Skeletal muscle tissue (tissue), 4 donors: ENCODE data around the gene DIS3L. TPM values are rescaled to one million over a fixed set of nuclear protein-coding genes. Genes with fewer than 3 reads are reported as not detected.
"Not testable (repeated sequence)": the region's sequence is repeated elsewhere in the genome, so short reads cannot be mapped to it uniquely, and the experiment has no call there.

Experiments
- H3K27ac ChIP-seq: one replicate; pipeline ENCODE4 v1.7.0; 2013; ENCODE audit warnings: mild to moderate bottlenecking, low read depth, low read length, inconsistent platforms
- H3K27me3 ChIP-seq, 3 donors: one replicate each; pipeline ENCODE4 v1.7.0; 2013; ENCODE audit warnings: low read length in 3 of 3; ENCODE audit not compliant: control insufficient read depth in 3 of 3, insufficient read depth in 3 of 3
- H3K36me3 ChIP-seq, 3 donors: one replicate each; pipeline ENCODE4 v1.7.0; 2013; ENCODE audit warnings: low read length in 3 of 3; ENCODE audit not compliant: control insufficient read depth in 3 of 3, insufficient read depth in 3 of 3
- H3K4me1 ChIP-seq, 3 donors: one replicate each; pipeline ENCODE4 v1.7.0; 2013; ENCODE audit warnings: low read length in 3 of 3, mild to moderate bottlenecking in 3 of 3; ENCODE audit not compliant: control insufficient read depth in 3 of 3, insufficient read depth in 3 of 3
- H3K4me3 ChIP-seq, 3 donors: one replicate each; pipeline ENCODE4 v1.7.0; 2013; ENCODE audit warnings: low read length in 3 of 3
- H3K9ac ChIP-seq, 3 donors: one replicate each; pipeline ENCODE4 v1.7.0; 2013; ENCODE audit warnings: low read length in 3 of 3, mild to moderate bottlenecking in 3 of 3, moderate library complexity in 2 of 3, low read depth in 1 of 3
- H3K9me3 ChIP-seq, 3 donors: one replicate each; pipeline ENCODE4 v1.7.0; 2013; ENCODE audit warnings: low read length in 3 of 3; ENCODE audit not compliant: control insufficient read depth in 3 of 3
- total RNA-seq: library from RNA; depleted of rRNA; stranded (reverse); fragments of >200 nt; gene quantifications from one replicate; pipeline ENCODE4 v1.2.3, GENCODE V29; 2014
- donor health status: Osteomylitis.

Gene DIS3L
- total RNA-seq, 1 donor from 2014 or later, result 28.7 TPM

- H3K27ac ChIP-seq, result peak within 1 kb of the TSS; percentile 68
- peaks cover 0 to 3% (median 0%) of the 10 kb centered on the region in 3 donors for H3K36me3 ChIP-seq
- H3K27me3 ChIP-seq, result no peaks in the 10 kb centered on the region
- H3K4me1 ChIP-seq, result peaks cover 7 to 14% (median 10%) of the 10 kb centered on the region in 3 donors
- no peaks in the 10 kb centered on the region for H3K9me3 ChIP-seq
- H3K9ac ChIP-seq, result peak within 1 kb of the TSS; percentile 76 to 85 (median 83)
- H3K4me3 ChIP-seq, result peak within 1 kb of the TSS; percentile 90 to 96 (median 92)
Measured at GRCh38 chr15:66356359-66357236, 63.2 kb downstream of the DIS3L start, which contains the start of gene TIPIN. Gene TIPIN (minus strand): TSS chr15:66356685. CDS start chr15:66352947, 3,738 bp downstream.

- H3K27me3 ChIP-seq, result no peaks in the 10 kb centered on the region
- no peak overlapping the region for H3K4me3 ChIP-seq
- no peak overlapping the region for H3K9ac ChIP-seq
- H3K9me3 ChIP-seq, result no peaks in the 10 kb centered on the region
- no peaks in the 10 kb centered on the region for H3K36me3 ChIP-seq
- H3K27ac ChIP-seq, result no peak overlapping the region
- peaks cover 7 to 14% (median 10%) of the 10 kb centered on the region in 3 donors for H3K4me1 ChIP-seq
Measured at GRCh38 chr15:66359740-66360139, 66.4 kb downstream of the DIS3L start.

GRCh38 chr15:66361745-66362460 lies 68.5 kb downstream of the DIS3L start:
- H3K27ac ChIP-seq, H3K9ac ChIP-seq, H3K27me3 ChIP-seq, H3K4me3 ChIP-seq, H3K4me1 ChIP-seq, H3K9me3 ChIP-seq, H3K36me3 ChIP-seq: not testable (repeated sequence)

GRCh38 chr15:66362776-66363175 lies 69.4 kb downstream of the DIS3L start:
- Histone ChIP-seq H3K36me3 (no peaks in the 10 kb centered on the region), H3K27me3 (no peaks in the 10 kb centered on the region), H3K4me1 (no peaks in the 10 kb centered on the region)

GRCh38 chr15:66364944-66365528 lies 71.7 kb downstream of the DIS3L start:
- H3K27ac ChIP-seq, result no peak overlapping the region
- no peaks in the 10 kb centered on the region for H3K27me3 ChIP-seq

More at GRCh38 chr15:66362776-66363175, 69.4 kb downstream of the DIS3L start:
- Histone ChIP-seq H3K9me3 (no peaks in the 10 kb centered on the region), H3K9ac (no peak overlapping the region), H3K27ac (no peak overlapping the region), H3K4me3 (no peak overlapping the region)

GRCh38 chr15:66369773-66370651 lies 76.6 kb downstream of the DIS3L start:
- peak overlapping the region; percentile 64 for H3K27ac ChIP-seq
- H3K27me3 ChIP-seq, result no peaks in the 10 kb centered on the region
- peak overlapping the region; percentile 59 to 73 (median 71) for H3K4me3 ChIP-seq
- peaks cover 0 to 6% (median 5%) of the 10 kb centered on the region in 3 donors for H3K4me1 ChIP-seq
- peak overlapping the region; percentile 25 to 67 (median 63) for H3K9ac ChIP-seq
- H3K9me3 ChIP-seq, result no peaks in the 10 kb centered on the region
- no peaks in the 10 kb centered on the region for H3K36me3 ChIP-seq

More at GRCh38 chr15:66364944-66365528, 71.7 kb downstream of the DIS3L start:
- H3K4me3 ChIP-seq, result no peak overlapping the region
- H3K36me3 ChIP-seq, result no peaks in the 10 kb centered on the region
- no peaks in the 10 kb centered on the region for H3K9me3 ChIP-seq
- H3K9ac ChIP-seq, result no peak overlapping the region
- H3K4me1 ChIP-seq, result peaks cover 0 to 4% (median 3%) of the 10 kb centered on the region in 3 donors

- no peak overlapping the region for H3K27ac ChIP-seq
- no peaks in the 10 kb centered on the region for H3K9me3 ChIP-seq
- H3K36me3 ChIP-seq, result no peaks in the 10 kb centered on the region
- no peak overlapping the region for H3K9ac ChIP-seq
- H3K27me3 ChIP-seq, result no peaks in the 10 kb centered on the region
- H3K4me1 ChIP-seq, result peaks cover 0 to 6% (median 5%) of the 10 kb centered on the region in 3 donors
- no peak overlapping the region for H3K4me3 ChIP-seq
Measured at GRCh38 chr15:66374179-66374578, 80.8 kb downstream of the DIS3L start.

GRCh38 chr15:66378814-66379430 lies 85.6 kb downstream of the DIS3L start:
- Histone ChIP-seq H3K4me1 (no peaks in the 10 kb centered on the region), H3K9me3 (no peaks in the 10 kb centered on the region), H3K27me3 (no peaks in the 10 kb centered on the region), H3K4me3 (no peak overlapping the region), H3K36me3 (no peaks in the 10 kb centered on the region), H3K27ac (no peak overlapping the region), H3K9ac (no peak overlapping the region)

GRCh38 chr15:66381376-66381775 lies 88.0 kb downstream of the DIS3L start:
- H3K36me3 ChIP-seq, H3K27ac ChIP-seq, H3K4me1 ChIP-seq, H3K27me3 ChIP-seq, H3K9me3 ChIP-seq, H3K9ac ChIP-seq, H3K4me3 ChIP-seq: not testable (repeated sequence)
